ENCODE measurements around the gene STRIP1.

Gene STRIP1

GRCh38 chr1:110081061-110081460 lies 46.6 kb downstream of the STRIP1 start:
- no peak overlapping the region for H3K4me3 ChIP-seq (ENCODE audit: insufficient read depth, low read length, poor library complexity, severe bottlenecking)
- no peak overlapping the region for H2AFZ ChIP-seq (ENCODE audit: low read depth, low read length, severe bottlenecking)
- H3K79me2 ChIP-seq (ENCODE audit: insufficient read depth, low read length): no peaks in the 10 kb centered on the region
- no peaks in the 10 kb centered on the region for H3K9me3 ChIP-seq (ENCODE audit: insufficient read depth, low read length)
- no peaks in the 10 kb centered on the region for H3K27me3 ChIP-seq (ENCODE audit: low read length)
- no peaks in the 10 kb centered on the region for H3K9me2 ChIP-seq (replicated peaks; ENCODE audit: insufficient read depth, low read length)
- no peak overlapping the region for H3K27ac ChIP-seq (ENCODE audit: low read depth, low read length)
- no peak overlapping the region for H3K9ac ChIP-seq (ENCODE audit: low read length)
- no peaks in the 10 kb centered on the region for H4K20me1 ChIP-seq (ENCODE audit: low read depth, low read length)
- H3K4me2 ChIP-seq (ENCODE audit: low read depth, low read length, poor library complexity, severe bottlenecking): no peak overlapping the region
- no peak for TF ChIP-seq EZH2phosphoT487 (conservative IDR thresholded peaks at IDR 0.05; ENCODE audit: low read length)
- TF ChIP-seq, protein P1, sequence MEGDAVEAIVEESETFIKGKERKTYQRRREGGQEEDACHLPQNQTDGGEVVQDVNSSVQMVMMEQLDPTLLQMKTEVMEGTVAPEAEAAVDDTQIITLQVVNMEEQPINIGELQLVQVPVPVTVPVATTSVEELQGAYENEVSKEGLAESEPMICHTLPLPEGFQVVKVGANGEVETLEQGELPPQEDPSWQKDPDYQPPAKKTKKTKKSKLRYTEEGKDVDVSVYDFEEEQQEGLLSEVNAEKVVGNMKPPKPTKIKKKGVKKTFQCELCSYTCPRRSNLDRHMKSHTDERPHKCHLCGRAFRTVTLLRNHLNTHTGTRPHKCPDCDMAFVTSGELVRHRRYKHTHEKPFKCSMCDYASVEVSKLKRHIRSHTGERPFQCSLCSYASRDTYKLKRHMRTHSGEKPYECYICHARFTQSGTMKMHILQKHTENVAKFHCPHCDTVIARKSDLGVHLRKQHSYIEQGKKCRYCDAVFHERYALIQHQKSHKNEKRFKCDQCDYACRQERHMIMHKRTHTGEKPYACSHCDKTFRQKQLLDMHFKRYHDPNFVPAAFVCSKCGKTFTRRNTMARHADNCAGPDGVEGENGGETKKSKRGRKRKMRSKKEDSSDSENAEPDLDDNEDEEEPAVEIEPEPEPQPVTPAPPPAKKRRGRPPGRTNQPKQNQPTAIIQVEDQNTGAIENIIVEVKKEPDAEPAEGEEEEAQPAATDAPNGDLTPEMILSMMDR (IDR thresholded peaks at IDR 0.05; ENCODE audit: insufficient read depth, low read length, poor library complexity, severe bottlenecking): no peak
- no peaks in the 10 kb centered on the region for H3F3A ChIP-seq (ENCODE audit: insufficient read depth)
- H3K36me3 ChIP-seq (ENCODE audit: low read length): no peaks in the 10 kb centered on the region

- Histone ChIP-seq H3K4me3 (ENCODE audit: insufficient read depth, low read length, poor library complexity, severe bottlenecking) (no peak overlapping the region), H4K20me1 (ENCODE audit: low read depth, low read length) (no peaks in the 10 kb centered on the region), H3K9ac (ENCODE audit: low read length) (no peak overlapping the region), H3K27ac (ENCODE audit: low read depth, low read length) (no peak overlapping the region), H3K9me3 (ENCODE audit: insufficient read depth, low read length) (no peaks in the 10 kb centered on the region), H3K9me2 (replicated peaks; ENCODE audit: insufficient read depth, low read length) (no peaks in the 10 kb centered on the region), H3K4me2 (ENCODE audit: low read depth, low read length, poor library complexity, severe bottlenecking) (no peak overlapping the region), H3K36me3 (ENCODE audit: low read length) (no peaks in the 10 kb centered on the region), H3K27me3 (ENCODE audit: low read length) (no peaks in the 10 kb centered on the region), H2AFZ (ENCODE audit: low read depth, low read length, severe bottlenecking) (no peak overlapping the region), H3K79me2 (ENCODE audit: insufficient read depth, low read length) (no peaks in the 10 kb centered on the region), H3F3A (ENCODE audit: insufficient read depth) (no peaks in the 10 kb centered on the region)
- TF ChIP-seq, protein P1 (IDR thresholded peaks at IDR 0.05; ENCODE audit: insufficient read depth, low read length, poor library complexity, severe bottlenecking): no peak
- no peak for TF ChIP-seq EZH2phosphoT487 (conservative IDR thresholded peaks at IDR 0.05; ENCODE audit: low read length)
These were observed 48.1 kb downstream of the STRIP1 start for GRCh38 chr1:110082477-110082876.

- Histone ChIP-seq H3K4me3 (ENCODE audit: insufficient read depth, low read length, poor library complexity, severe bottlenecking) (no peak overlapping the region), H3K9me3 (ENCODE audit: insufficient read depth, low read length) (no peaks in the 10 kb centered on the region), H3F3A (ENCODE audit: insufficient read depth) (no peaks in the 10 kb centered on the region), H4K20me1 (ENCODE audit: low read depth, low read length) (no peaks in the 10 kb centered on the region), H3K27me3 (ENCODE audit: low read length) (no peaks in the 10 kb centered on the region), H3K9ac (ENCODE audit: low read length) (no peak overlapping the region), H3K79me2 (ENCODE audit: insufficient read depth, low read length) (no peaks in the 10 kb centered on the region), H3K27ac (ENCODE audit: low read depth, low read length) (no peak overlapping the region), H3K36me3 (ENCODE audit: low read length) (no peaks in the 10 kb centered on the region), H2AFZ (ENCODE audit: low read depth, low read length, severe bottlenecking) (no peak overlapping the region), H3K9me2 (replicated peaks; ENCODE audit: insufficient read depth, low read length) (no peaks in the 10 kb centered on the region), H3K4me2 (ENCODE audit: low read depth, low read length, poor library complexity, severe bottlenecking) (no peak overlapping the region)
- TF ChIP-seq, protein P1 (IDR thresholded peaks at IDR 0.05; ENCODE audit: insufficient read depth, low read length, poor library complexity, severe bottlenecking): no peak
- no peak for TF ChIP-seq EZH2phosphoT487 (conservative IDR thresholded peaks at IDR 0.05; ENCODE audit: low read length)
These were observed 48.8 kb downstream of the STRIP1 start for GRCh38 chr1:110083061-110083865.

All from SU-DHL-6 (cell line).